ENCODE data around the gene PEMT. TPM values are rescaled to one million over a fixed set of nuclear protein-coding genes. Genes with fewer than 3 reads are reported as not detected.

Gene PEMT
- total and polyA plus RNA-seq, 7 donors, result 5.3 to 21.9 (median 13.5) TPM

DNA sequence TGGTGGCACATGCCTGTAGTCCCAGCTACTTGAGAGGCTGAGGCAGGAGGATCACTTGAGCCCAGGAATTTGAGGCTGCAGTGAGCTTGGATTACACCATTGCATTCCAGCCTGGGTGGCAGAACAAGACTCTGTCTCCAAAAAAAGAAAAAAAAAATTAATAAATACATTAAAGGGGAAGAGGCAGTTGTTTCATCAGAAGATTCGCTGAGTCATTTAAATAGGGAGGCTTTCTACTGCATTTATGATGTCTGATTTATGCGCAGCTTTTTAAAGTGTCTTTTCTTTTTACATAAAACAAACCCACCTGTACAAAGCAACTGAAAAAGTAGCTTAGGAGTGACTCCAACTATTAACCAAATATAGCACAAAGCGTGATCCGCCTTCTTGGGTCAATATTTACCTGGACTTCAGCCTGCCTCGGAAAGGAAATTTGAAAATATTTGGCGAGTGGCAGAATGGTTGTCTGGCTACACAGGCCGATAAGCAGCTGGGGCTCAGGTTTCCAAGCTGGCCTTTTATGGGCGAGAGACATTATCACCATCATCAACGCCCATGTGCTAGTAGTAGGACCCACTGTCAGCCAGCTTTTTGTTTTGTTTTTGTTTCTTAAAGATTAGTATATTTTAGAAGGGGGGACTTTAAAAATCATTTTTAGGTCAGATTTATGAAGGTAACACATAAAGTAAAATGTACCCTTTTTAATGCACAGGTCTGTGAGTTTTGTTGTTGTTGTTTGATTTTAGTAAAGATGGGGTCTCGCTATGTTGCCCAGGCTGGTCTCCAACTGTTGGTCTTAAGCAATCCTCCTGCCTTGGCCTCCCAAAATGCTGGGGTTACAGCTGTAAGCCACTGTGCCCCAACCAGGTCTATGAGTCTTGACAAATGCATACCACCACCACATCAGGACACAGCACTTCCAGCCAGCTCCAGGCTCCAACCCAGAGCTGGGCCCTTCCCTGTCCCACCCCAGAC lies 52.8 kb downstream of the PEMT start:
- TF ChIP-seq POLR2AphosphoS5 (IDR thresholded peaks at IDR 0.05) (no peak), EP300 (IDR thresholded peaks at IDR 0.05) (no peak), POLR2A (IDR thresholded peaks at IDR 0.05) (no peak)
- TF ChIP-seq, protein P1, sequence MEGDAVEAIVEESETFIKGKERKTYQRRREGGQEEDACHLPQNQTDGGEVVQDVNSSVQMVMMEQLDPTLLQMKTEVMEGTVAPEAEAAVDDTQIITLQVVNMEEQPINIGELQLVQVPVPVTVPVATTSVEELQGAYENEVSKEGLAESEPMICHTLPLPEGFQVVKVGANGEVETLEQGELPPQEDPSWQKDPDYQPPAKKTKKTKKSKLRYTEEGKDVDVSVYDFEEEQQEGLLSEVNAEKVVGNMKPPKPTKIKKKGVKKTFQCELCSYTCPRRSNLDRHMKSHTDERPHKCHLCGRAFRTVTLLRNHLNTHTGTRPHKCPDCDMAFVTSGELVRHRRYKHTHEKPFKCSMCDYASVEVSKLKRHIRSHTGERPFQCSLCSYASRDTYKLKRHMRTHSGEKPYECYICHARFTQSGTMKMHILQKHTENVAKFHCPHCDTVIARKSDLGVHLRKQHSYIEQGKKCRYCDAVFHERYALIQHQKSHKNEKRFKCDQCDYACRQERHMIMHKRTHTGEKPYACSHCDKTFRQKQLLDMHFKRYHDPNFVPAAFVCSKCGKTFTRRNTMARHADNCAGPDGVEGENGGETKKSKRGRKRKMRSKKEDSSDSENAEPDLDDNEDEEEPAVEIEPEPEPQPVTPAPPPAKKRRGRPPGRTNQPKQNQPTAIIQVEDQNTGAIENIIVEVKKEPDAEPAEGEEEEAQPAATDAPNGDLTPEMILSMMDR (IDR thresholded peaks at IDR 0.05), result no peak
- Histone ChIP-seq H3K36me3 (no peaks in the 10 kb centered on the region), H3K27ac (peak overlapping the region in 2 of 4 donors; percentile 20 to 43), H3K27me3 (no peaks in the 10 kb centered on the region), H3K9me3 (no peaks in the 10 kb centered on the region), H3K4me3 (no peak overlapping the region), H3K4me1 (peaks cover 0 to 26% (median 11%) of the 10 kb centered on the region in 4 donors)
- no peak for DNase-seq
- 22 to 75% methylated on average over 10 of the region's 10 CpGs for WGBS, 2 donors
- intact Hi-C loops (cut with DNase I), result no loop called here

GRCh38 chr17:17537311-17538099 lies 54.0 kb downstream of the PEMT start:
- DNase-seq, result no peak
- H3K9me3 ChIP-seq, result no peaks in the 10 kb centered on the region
- WGBS, 2 donors, result 49 to 81% methylated on average over 15 of the region's 15 CpGs
- intact Hi-C loops (cut with DNase I), result no loop called here
- H3K4me1 ChIP-seq, result peaks cover 0 to 26% (median 11%) of the 10 kb centered on the region in 4 donors
- TF ChIP-seq EP300 (IDR thresholded peaks at IDR 0.05) (no peak), POLR2AphosphoS5 (IDR thresholded peaks at IDR 0.05) (no peak), POLR2A (IDR thresholded peaks at IDR 0.05) (no peak)
- TF ChIP-seq, protein P1 (IDR thresholded peaks at IDR 0.05), result no peak
- no peaks in the 10 kb centered on the region for H3K27me3 ChIP-seq
- peak overlapping the region in 2 of 4 donors; percentile 14 to 58 for H3K27ac ChIP-seq
- H3K36me3 ChIP-seq, result no peaks in the 10 kb centered on the region
- H3K4me3 ChIP-seq, result no peak overlapping the region

DNA sequence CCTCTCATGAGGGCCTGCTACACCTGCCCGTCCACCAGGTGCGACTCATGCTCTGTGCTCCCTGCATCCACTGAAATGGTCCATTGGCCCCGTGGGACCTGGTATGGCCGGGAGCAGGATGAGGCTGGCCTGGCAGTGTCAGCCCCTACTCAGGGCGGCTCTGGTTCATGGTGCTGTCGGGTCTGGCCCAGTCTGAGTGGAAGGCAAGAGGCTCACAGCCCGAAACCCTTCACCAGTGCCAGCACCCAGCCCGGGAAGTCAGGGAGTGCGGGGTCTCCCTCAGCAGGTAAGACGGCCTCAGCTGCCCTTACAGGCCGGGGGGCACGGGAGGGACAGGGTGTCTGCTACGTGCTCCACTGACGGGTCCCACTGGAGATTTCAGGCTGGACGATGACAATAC lies 54.8 kb downstream of the PEMT start:
- Histone ChIP-seq H3K4me3 (no peak overlapping the region), H3K36me3 (no peaks in the 10 kb centered on the region), H3K27me3 (no peaks in the 10 kb centered on the region), H3K4me1 (peaks cover 0 to 26% (median 11%) of the 10 kb centered on the region in 4 donors), H3K27ac (peak overlapping the region in 2 of 4 donors; percentile 58 to 67), H3K9me3 (no peaks in the 10 kb centered on the region)
- intact Hi-C loops (cut with DNase I), result no loop called here
- no peak for TF ChIP-seq POLR2A (IDR thresholded peaks at IDR 0.05)
- TF ChIP-seq, protein P1 (IDR thresholded peaks at IDR 0.05), result no peak
- no peak for TF ChIP-seq EP300 (IDR thresholded peaks at IDR 0.05)
- no peak for TF ChIP-seq POLR2AphosphoS5 (IDR thresholded peaks at IDR 0.05)
- DNase-seq, result no peak
- 93 to 96% methylated on average over 15 of the region's 15 CpGs for WGBS, 2 donors

- TF ChIP-seq EP300 (IDR thresholded peaks at IDR 0.05) (peak in 2 of 4 donors; percentile 56 to 67), POLR2A (IDR thresholded peaks at IDR 0.05) (no peak), POLR2AphosphoS5 (IDR thresholded peaks at IDR 0.05) (peak in 3 of 4 donors; percentile 10 to 65 (median 45))
- no peak overlapping the region for H3K4me3 ChIP-seq
- no peaks in the 10 kb centered on the region for H3K9me3 ChIP-seq
- WGBS, 2 donors, result 51 to 79% methylated on average over 7 of the region's 7 CpGs
- intact Hi-C loops (cut with DNase I), result no loop called here
- no peaks in the 10 kb centered on the region for H3K27me3 ChIP-seq
- no peaks in the 10 kb centered on the region for H3K36me3 ChIP-seq
- peak overlapping the region in 3 of 4 donors; percentile 46 to 67 (median 58) for H3K27ac ChIP-seq
- DNase-seq, result peak; percentile 92
- H3K4me1 ChIP-seq, result peaks cover 0 to 24% (median 11%) of the 10 kb centered on the region in 4 donors
These were observed 55.6 kb downstream of the PEMT start for GRCh38 chr17:17535957-17536356.

Data from sigmoid colon (tissue), 7 donors.